HepG2 (cell line): ENCODE results near the gene ZC3H4. TPM values are rescaled to one million over a fixed set of nuclear protein-coding genes. Genes with fewer than 3 reads are reported as not detected.

ENCODE experiments used
- AFF4 ChIP-seq: sonication (generic); formaldehyde crosslinking; IDR thresholded peaks from 2 replicates; pipeline ENCODE4 v1.4.0; 2020; ENCODE audit warnings: missing genetic modification reagents
- DBP ChIP-seq: sonication (generic); formaldehyde crosslinking; IDR thresholded peaks from 2 replicates; pipeline ENCODE4 v1.4.0; 2020; ENCODE audit warnings: missing genetic modification reagents; ENCODE audit errors: not compliant biosample characterization
- NFIB ChIP-seq: sonication (generic); formaldehyde crosslinking; IDR thresholded peaks from 2 replicates; pipeline ENCODE4 v1.9.0; 2021; ENCODE audit warnings: missing genetic modification reagents, mild to moderate bottlenecking, borderline replicate concordance
- ZBTB40 ChIP-seq, 2 experiments: fragments of 450-650 bp in 1 of 2; sonication (generic) in 1 of 2; formaldehyde crosslinking in 1 of 2; IDR thresholded peaks; 2 replicates each; pipeline versions ENCODE4 v1.6.1 to v1.8.0; 2016 to 2022; ENCODE audit warnings: antibody characterized with exemption in 1 of 2, mild to moderate bottlenecking in 1 of 2, missing genetic modification reagents in 1 of 2
- ZNF17 ChIP-seq: sonication (generic); formaldehyde crosslinking; IDR thresholded peaks from 2 replicates; pipeline ENCODE4 v1.5.0; 2020; ENCODE audit warnings: mild to moderate bottlenecking, missing genetic modification reagents
- ZNF543 ChIP-seq: sonication (generic); formaldehyde crosslinking; IDR thresholded peaks from 2 replicates; pipeline ENCODE4 v1.4.0; 2020; ENCODE audit warnings: mild to moderate bottlenecking, missing genetic modification reagents
- ZNF614 ChIP-seq: IDR thresholded peaks from 2 replicates; pipeline ENCODE4 v1.6.1; 2018; ENCODE audit warnings: missing biosample characterization, missing genetic modification reagents, inconsistent platforms, borderline replicate concordance
- ZNF652 ChIP-seq: IDR thresholded peaks from 2 replicates; pipeline ENCODE4 v1.6.1; 2016; ENCODE audit warnings: low read depth, borderline replicate concordance
- ZSCAN30 ChIP-seq: sonication (generic); formaldehyde crosslinking; IDR thresholded peaks from 2 replicates; pipeline ENCODE4 v1.5.0; 2020; ENCODE audit warnings: mild to moderate bottlenecking, missing genetic modification reagents
- polyA plus RNA-seq, 8 experiments: library from polyadenylated mRNA; depleted of rRNA in 3 of 8; stranded (reverse) in 7 of 8; unstranded in 1 of 8; fragments of >200 nt; fragmentation: Illumina TruSeq in 4 of 8; extraction: Trizol in 4 of 8; gene quantifications; 2 replicates each; pipeline versions ENCODE4 v1.2.1 to v1.2.3, GENCODE V29; 2011 to 2016; ENCODE audit warnings: low read depth in 4 of 8, missing spikeins in 1 of 8, mixed read lengths in 1 of 8; ENCODE audit not compliant: insufficient read depth in 1 of 8
- total RNA-seq, 5 experiments: library from RNA; depleted of rRNA; stranded (reverse); fragments of >200 nt; fragmentation: Illumina TruSeq; extraction: Trizol; gene quantifications; 2 replicates each; pipeline ENCODE4 v1.2.3, GENCODE V29; 2016; ENCODE audit warnings: low read depth in 1 of 5
- TF ChIP-seq, protein P1 (sequence below): sonication (generic); formaldehyde crosslinking; IDR thresholded peaks from 2 replicates; pipeline ENCODE4 v1.5.0; 2020; ENCODE audit warnings: missing genetic modification reagents

Gene ZC3H4
- total and polyA plus RNA-seq, 2 of the 13 experiments (the other 11 are each of a cell fraction or from before 2014, with no cell fraction given), result 1.8 to 10.7 TPM

DNA sequence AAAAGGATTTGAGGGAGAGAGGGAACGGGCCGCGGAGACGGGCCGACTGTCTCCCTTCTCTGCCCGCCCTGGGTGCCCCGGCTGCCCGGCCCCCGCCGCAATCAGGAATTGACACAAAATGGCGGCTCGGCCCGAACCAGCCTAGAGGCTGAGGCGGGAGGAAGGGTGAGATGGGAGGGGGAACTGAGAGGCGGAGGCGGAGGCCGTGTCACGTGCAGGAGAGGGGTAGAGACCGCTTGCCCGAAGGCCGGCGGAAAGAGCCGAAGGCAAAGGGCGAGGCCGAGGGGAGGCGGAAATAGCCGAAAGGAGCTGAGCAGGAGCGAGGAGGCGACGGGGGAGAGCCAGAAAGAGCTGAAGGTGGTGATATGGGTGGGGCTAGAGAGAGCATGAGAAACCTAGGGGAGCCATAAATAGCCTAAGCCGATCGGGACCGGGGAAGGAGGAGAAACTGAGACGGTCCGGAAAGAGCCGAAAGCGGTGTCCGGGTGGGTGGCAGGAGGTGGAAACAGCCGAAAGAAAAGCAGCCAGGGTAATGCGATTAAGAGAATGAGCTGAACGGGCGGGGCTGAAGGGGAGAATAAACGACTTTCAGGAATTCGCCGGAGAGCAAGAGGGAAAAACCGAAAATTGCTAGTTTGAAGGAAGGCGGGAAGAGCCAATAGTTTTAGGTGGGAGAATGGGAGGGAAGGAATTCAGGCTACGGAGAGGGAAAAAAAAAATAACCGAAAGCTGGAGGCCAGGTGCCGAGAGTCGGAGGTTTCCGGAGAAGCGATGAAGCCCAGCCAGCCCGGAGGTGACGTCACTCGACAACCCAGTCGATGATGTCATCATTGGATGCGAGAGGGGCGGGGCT lies at the start of gene ZC3H4 (continued):
- TF ChIP-seq ZNF652 (CRISPR knock-in tag) (no peak), ZNF614 (peak; percentile 81; the same call in 1 of the 2 replicates), NFIB (no peak), ZNF543 (no peak; the same call in 1 of the 2 replicates), ZNF17 (CRISPR knock-in tag) (no peak), DBP (CRISPR knock-in tag) (peak; percentile 45), AFF4 (CRISPR knock-in tag) (peak; percentile 57; the same call in 1 of the 2 replicates), ZBTB40 (IDR thresholded peaks at IDR 0.05) (no peak), ZBTB40 (CRISPR knock-in tag; IDR thresholded peaks at IDR 0.05) (no peak; the same call in 1 of the 2 replicates), ZSCAN30 (CRISPR knock-in tag) (no peak)
- TF ChIP-seq, protein P1, sequence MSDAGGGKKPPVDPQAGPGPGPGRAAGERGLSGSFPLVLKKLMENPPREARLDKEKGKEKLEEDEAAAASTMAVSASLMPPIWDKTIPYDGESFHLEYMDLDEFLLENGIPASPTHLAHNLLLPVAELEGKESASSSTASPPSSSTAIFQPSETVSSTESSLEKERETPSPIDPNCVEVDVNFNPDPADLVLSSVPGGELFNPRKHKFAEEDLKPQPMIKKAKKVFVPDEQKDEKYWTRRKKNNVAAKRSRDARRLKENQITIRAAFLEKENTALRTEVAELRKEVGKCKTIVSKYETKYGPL (CRISPR knock-in tag), result no peak
